Measurements from ENCODE around the gene WDR18. TPM values are rescaled to one million over a fixed set of nuclear protein-coding genes. Genes with fewer than 3 reads are reported as not detected.

WDR18 gene
- total and polyA plus RNA-seq, 4 donors: 24.3 to 45.3 (median 37.7) TPM

DNA sequence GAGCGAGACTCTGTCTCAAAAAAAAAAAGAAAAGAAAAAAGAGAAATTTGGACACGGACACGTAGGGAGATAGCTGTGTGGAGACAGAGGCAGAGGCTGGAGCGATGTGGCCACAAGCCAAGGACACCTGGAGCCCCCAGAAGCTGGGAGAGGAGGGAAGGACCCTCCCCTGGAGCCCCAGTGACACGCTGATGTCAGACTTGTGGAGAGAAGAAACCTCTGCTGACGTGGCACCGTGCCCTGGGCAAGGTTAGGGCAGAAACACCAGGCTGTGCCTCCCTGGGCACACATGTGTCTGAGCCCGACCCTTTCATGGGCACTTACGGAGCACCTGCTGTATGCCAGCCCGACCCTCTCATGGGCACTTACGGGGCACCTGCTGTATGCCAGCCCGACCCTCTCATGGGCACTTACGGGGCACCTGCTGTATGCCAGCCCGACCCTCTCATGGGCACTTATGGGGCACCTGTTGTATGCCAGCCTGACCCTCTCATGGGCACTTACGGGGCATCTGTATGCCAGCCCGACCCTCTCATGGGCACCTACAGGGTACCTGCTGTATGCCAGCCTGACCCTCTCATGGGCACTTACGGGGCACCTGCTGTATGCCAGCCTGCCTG is 40.5 kb upstream of the WDR18 start:
- Histone ChIP-seq H3K4me1 (ENCODE audit: control insufficient read depth in 4 of 4, insufficient read depth in 4 of 4, low read length in 3 of 4) (peaks cover 18 to 28% (median 22%) of the 10 kb centered on the region in 4 donors), H3K9me3 (ENCODE audit: control insufficient read depth in 4 of 4, low read length in 3 of 4) (no peaks in the 10 kb centered on the region), H3K9ac (ENCODE audit: low read depth in 1 of 2, low read length in 2 of 2) (no peak overlapping the region), H3K27me3 (ENCODE audit: control insufficient read depth in 4 of 4, insufficient read depth in 4 of 4, low read length in 3 of 4) (no peaks in the 10 kb centered on the region), H3K36me3 (ENCODE audit: control insufficient read depth in 4 of 4, insufficient read depth in 3 of 4, low read depth in 1 of 4, low read length in 3 of 4) (peaks cover 0 to 2% (median 0%) of the 10 kb centered on the region in 4 donors), H3K27ac (ENCODE audit: low read depth in 1 of 2, low read length in 2 of 2) (no peak overlapping the region), H3K4me3 (ENCODE audit: low read depth in 1 of 3, low read length in 3 of 3) (no peak overlapping the region)
- 96% methylated on average over 17 of the region's 17 CpGs for WGBS
- TF ChIP-seq EGR1 (IDR thresholded peaks at IDR 0.05; ENCODE audit: low read depth in 2 of 2) (no peak), YY1 (IDR thresholded peaks at IDR 0.05) (no peak), HNF4G (IDR thresholded peaks at IDR 0.05) (no peak), TAF1 (conservative IDR thresholded peaks at IDR 0.05) (no peak), MAX (IDR thresholded peaks at IDR 0.05) (no peak), JUND (IDR thresholded peaks at IDR 0.05) (no peak), SP1 (IDR thresholded peaks at IDR 0.05) (no peak), RXRA (IDR thresholded peaks at IDR 0.05) (no peak), FOXA2 (IDR thresholded peaks at IDR 0.05) (no peak), CTCF (IDR thresholded peaks at IDR 0.05; ENCODE audit: low read depth, low read length, missing input control) (no peak), RAD21 (IDR thresholded peaks at IDR 0.05) (no peak), NR2F2 (IDR thresholded peaks at IDR 0.05) (no peak)
- TF ChIP-seq, protein P1, sequence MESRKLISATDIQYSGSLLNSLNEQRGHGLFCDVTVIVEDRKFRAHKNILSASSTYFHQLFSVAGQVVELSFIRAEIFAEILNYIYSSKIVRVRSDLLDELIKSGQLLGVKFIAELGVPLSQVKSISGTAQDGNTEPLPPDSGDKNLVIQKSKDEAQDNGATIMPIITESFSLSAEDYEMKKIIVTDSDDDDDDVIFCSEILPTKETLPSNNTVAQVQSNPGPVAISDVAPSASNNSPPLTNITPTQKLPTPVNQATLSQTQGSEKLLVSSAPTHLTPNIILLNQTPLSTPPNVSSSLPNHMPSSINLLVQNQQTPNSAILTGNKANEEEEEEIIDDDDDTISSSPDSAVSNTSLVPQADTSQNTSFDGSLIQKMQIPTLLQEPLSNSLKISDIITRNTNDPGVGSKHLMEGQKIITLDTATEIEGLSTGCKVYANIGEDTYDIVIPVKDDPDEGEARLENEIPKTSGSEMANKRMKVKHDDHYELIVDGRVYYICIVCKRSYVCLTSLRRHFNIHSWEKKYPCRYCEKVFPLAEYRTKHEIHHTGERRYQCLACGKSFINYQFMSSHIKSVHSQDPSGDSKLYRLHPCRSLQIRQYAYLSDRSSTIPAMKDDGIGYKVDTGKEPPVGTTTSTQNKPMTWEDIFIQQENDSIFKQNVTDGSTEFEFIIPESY (IDR thresholded peaks at IDR 0.05): no peak
- TF ChIP-seq, protein P2, sequence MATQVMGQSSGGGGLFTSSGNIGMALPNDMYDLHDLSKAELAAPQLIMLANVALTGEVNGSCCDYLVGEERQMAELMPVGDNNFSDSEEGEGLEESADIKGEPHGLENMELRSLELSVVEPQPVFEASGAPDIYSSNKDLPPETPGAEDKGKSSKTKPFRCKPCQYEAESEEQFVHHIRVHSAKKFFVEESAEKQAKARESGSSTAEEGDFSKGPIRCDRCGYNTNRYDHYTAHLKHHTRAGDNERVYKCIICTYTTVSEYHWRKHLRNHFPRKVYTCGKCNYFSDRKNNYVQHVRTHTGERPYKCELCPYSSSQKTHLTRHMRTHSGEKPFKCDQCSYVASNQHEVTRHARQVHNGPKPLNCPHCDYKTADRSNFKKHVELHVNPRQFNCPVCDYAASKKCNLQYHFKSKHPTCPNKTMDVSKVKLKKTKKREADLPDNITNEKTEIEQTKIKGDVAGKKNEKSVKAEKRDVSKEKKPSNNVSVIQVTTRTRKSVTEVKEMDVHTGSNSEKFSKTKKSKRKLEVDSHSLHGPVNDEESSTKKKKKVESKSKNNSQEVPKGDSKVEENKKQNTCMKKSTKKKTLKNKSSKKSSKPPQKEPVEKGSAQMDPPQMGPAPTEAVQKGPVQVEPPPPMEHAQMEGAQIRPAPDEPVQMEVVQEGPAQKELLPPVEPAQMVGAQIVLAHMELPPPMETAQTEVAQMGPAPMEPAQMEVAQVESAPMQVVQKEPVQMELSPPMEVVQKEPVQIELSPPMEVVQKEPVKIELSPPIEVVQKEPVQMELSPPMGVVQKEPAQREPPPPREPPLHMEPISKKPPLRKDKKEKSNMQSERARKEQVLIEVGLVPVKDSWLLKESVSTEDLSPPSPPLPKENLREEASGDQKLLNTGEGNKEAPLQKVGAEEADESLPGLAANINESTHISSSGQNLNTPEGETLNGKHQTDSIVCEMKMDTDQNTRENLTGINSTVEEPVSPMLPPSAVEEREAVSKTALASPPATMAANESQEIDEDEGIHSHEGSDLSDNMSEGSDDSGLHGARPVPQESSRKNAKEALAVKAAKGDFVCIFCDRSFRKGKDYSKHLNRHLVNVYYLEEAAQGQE (IDR thresholded peaks at IDR 0.05): no peak
- no peak for DNase-seq (ENCODE audit: low spot score)

- Histone ChIP-seq H3K9me3 (ENCODE audit: control insufficient read depth in 4 of 4, low read length in 3 of 4) (no peaks in the 10 kb centered on the region), H3K36me3 (ENCODE audit: control insufficient read depth in 4 of 4, insufficient read depth in 3 of 4, low read depth in 1 of 4, low read length in 3 of 4) (peaks cover 0 to 2% (median 0%) of the 10 kb centered on the region in 4 donors), H3K27me3 (ENCODE audit: control insufficient read depth in 4 of 4, insufficient read depth in 4 of 4, low read length in 3 of 4) (no peaks in the 10 kb centered on the region), H3K4me3 (ENCODE audit: low read depth in 1 of 3, low read length in 3 of 3) (no peak overlapping the region), H3K9ac (ENCODE audit: low read depth in 1 of 2, low read length in 2 of 2) (no peak overlapping the region), H3K4me1 (ENCODE audit: control insufficient read depth in 4 of 4, insufficient read depth in 4 of 4, low read length in 3 of 4) (peaks cover 18 to 27% (median 22%) of the 10 kb centered on the region in 4 donors), H3K27ac (ENCODE audit: low read depth in 1 of 2, low read length in 2 of 2) (no peak overlapping the region)
- WGBS: 70% methylated on average over 27 of the region's 27 CpGs
- DNase-seq (ENCODE audit: low spot score): peak; percentile 93
- TF ChIP-seq HNF4G (IDR thresholded peaks at IDR 0.05): no peak
- no peak for TF ChIP-seq YY1 (IDR thresholded peaks at IDR 0.05)
- no peak for TF ChIP-seq RXRA (IDR thresholded peaks at IDR 0.05)
- TF ChIP-seq, protein P2 (IDR thresholded peaks at IDR 0.05): no peak
- TF ChIP-seq EGR1 (IDR thresholded peaks at IDR 0.05; ENCODE audit: low read depth in 2 of 2): no peak
- no peak for TF ChIP-seq CTCF (IDR thresholded peaks at IDR 0.05; ENCODE audit: low read depth, low read length, missing input control)
- TF ChIP-seq SP1 (IDR thresholded peaks at IDR 0.05): no peak
- TF ChIP-seq JUND (IDR thresholded peaks at IDR 0.05): no peak
- TF ChIP-seq TAF1 (conservative IDR thresholded peaks at IDR 0.05): no peak
- no peak for TF ChIP-seq FOXA2 (IDR thresholded peaks at IDR 0.05)
- no peak for TF ChIP-seq FOXA1 (IDR thresholded peaks at IDR 0.05)
- no peak for TF ChIP-seq ATF3 (IDR thresholded peaks at IDR 0.05)
- no peak for TF ChIP-seq NR2F2 (IDR thresholded peaks at IDR 0.05)
- TF ChIP-seq MAX (IDR thresholded peaks at IDR 0.05): no peak
Measured at GRCh38 chr19:944171-944567, 40.0 kb upstream of the WDR18 start.
